Activated naive CD4-positive, alpha-beta T cell treated with anti-CD3 and anti-CD28 coated beads, Interleukin-2, amount 10 ng/mL, durations not matched to agents 7 days and 5 days (primary cell): ENCODE measurements around the gene NHLRC2.
"Not testable (repeated sequence)": the region's sequence is repeated elsewhere in the genome, so short reads cannot be mapped to it uniquely, and the experiment has no call there.

Experiments used
- CTCF ChIA-PET: fragments of 350-600 bp; sonication (Branson Sonifier 250); formaldehyde crosslinking; loops from one replicate; lab custom pipeline; 2021; ENCODE audit warnings: antibody characterized with exemption; lab: Charles Lee
- DNase-seq: peaks from one replicate; pipeline ENCODE4 v3.0.0-alpha.2; 2020
- H3K27ac Mint-ChIP-seq: one replicate; pipeline ENCODE4 v1.8.0; 2021; ENCODE audit warnings: mild to moderate bottlenecking, moderate library complexity, mixed read lengths
- H3K27me3 Mint-ChIP-seq: one replicate; pipeline ENCODE4 v1.8.0; 2021; ENCODE audit warnings: mild to moderate bottlenecking, mixed read lengths
- H3K36me3 Mint-ChIP-seq: one replicate; pipeline ENCODE4 v1.8.0; 2021; ENCODE audit warnings: mixed read lengths
- H3K4me1 Mint-ChIP-seq: one replicate; pipeline ENCODE4 v1.8.0; 2021; ENCODE audit warnings: mixed read lengths
- H3K4me3 Mint-ChIP-seq: one replicate; pipeline ENCODE4 v1.8.0; 2021; ENCODE audit warnings: mild to moderate bottlenecking, moderate library complexity, mixed read lengths
- H3K9me3 Mint-ChIP-seq: one replicate; pipeline ENCODE4 v1.8.0; 2021; ENCODE audit warnings: mixed read lengths

Gene NHLRC2, protein sequence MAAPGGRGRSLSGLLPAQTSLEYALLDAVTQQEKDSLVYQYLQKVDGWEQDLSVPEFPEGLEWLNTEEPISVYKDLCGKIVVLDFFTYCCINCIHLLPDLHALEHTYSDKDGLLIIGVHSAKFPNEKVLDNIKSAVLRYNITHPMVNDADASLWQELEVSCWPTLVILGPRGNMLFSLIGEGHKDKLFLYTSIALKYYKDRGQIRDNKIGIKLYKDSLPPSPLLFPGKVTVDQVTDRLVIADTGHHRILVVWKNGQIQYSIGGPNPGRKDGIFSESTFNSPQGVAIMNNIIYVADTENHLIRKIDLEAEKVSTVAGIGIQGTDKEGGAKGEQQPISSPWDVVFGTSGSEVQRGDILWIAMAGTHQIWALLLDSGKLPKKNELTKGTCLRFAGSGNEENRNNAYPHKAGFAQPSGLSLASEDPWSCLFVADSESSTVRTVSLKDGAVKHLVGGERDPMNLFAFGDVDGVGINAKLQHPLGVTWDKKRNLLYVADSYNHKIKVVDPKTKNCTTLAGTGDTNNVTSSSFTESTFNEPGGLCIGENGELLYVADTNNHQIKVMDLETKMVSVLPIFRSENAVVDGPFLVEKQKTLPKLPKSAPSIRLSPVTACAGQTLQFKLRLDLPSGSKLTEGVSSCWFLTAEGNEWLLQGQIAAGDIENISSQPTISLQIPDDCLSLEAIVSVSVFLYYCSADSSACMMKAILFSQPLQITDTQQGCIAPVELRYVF

DNA sequence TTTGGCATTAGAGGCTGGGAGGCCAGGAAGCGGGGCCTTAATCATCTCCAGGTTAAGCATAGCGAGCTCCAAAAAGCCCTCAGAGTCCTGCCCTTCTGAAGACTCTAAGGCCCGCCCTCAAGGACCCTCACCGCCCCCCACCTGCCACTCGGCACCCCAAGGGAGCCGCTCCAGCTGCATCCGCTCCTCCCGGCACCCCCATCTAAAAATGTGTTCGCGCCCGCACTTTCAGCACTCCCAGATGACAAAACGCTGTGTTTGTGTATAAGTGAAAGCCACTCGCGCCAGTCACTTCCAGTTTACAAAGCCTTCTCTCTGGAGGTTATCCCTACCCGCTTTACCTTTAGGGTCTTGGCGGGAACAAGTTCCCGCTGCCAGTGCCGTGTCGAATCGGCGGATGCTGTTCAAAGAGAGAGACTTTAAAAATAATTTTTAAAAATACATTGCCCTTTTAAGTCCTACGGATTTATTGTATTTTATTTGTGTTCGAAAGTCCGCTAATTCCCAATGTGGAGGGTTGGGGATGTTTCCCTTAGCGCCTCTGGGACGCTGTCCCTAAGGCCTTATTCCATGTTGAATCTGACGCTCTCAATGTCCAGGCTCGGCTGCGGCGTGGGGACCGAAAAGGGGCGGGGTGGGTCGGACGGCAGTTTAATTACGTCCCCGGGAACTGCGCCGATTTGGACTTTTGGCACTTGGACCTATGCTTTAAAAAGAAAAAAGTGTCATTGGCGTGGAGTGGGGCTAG, at the start of gene NHLRC2, which contains the start of gene DCLRE1A:
Gene NHLRC2 (plus strand): TSS at position 649 of the 748 bp plus-strand sequence. CDS start 212 bp downstream, outside the sequence.
Gene DCLRE1A (minus strand): TSS at position 70 of the 748 bp plus-strand sequence. CDS start 900 bp downstream, outside the sequence.
- Mint-ChIP-seq H3K36me3 (peaks cover 30% of the 10 kb centered on the region), H3K27ac (peak within 1 kb of the TSS; percentile 95), H3K27me3 (no peaks in the 10 kb centered on the region), H3K9me3 (no peaks in the 10 kb centered on the region), H3K4me3 (peak within 1 kb of the TSS; percentile 98), H3K4me1 (peaks cover 67% of the 10 kb centered on the region)
- CTCF ChIA-PET = no interaction called here
- DNase-seq = peak; percentile 72

DNA sequence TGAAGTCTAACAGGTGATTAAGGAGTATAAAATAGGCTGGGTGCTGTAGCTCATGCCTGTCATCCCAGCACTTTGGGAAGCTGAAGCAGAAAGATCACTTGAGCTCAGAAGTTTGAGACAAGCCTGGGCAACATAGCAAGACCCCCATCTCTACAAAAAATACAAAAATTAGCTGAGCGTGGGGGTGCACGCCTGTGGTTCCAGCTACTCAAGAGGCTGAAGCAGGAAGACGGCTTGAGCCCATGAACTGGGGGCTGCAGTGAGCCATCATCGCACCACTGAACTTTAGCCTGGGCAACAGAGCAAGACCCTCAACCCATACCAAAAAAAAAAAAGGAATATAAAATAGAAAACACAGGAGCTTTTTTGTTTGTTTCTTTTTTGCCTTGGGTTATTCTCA, 48.0 kb upstream of the NHLRC2 start:
- peaks cover 38% of the 10 kb centered on the region for H3K27me3 Mint-ChIP-seq
- DNase-seq = no peak

GRCh38 chr10:113808168-113808567, 46.3 kb upstream of the NHLRC2 start:
- Mint-ChIP-seq H3K4me1 (no peaks in the 10 kb centered on the region), H3K4me3 (no peak overlapping the region), H3K27me3 (peaks cover 40% of the 10 kb centered on the region), H3K27ac (no peak overlapping the region), H3K36me3 (no peaks in the 10 kb centered on the region), H3K9me3 (no peaks in the 10 kb centered on the region)
- CTCF ChIA-PET = no interaction called here
- DNase-seq = no peak

More for the DNA sequence above, 48.0 kb upstream of the NHLRC2 start:
- H3K27ac Mint-ChIP-seq = no peak overlapping the region
- CTCF ChIA-PET = interaction anchor here (1.0 kb wide), 1 partner anchor 297 kb away, joined by 5 read pairs; no protein-coding TSS in a partner anchor
- H3K4me1 Mint-ChIP-seq = no peaks in the 10 kb centered on the region
- no peaks in the 10 kb centered on the region for H3K36me3 Mint-ChIP-seq
- no peak overlapping the region for H3K4me3 Mint-ChIP-seq
- H3K9me3 Mint-ChIP-seq = no peaks in the 10 kb centered on the region

DNA sequence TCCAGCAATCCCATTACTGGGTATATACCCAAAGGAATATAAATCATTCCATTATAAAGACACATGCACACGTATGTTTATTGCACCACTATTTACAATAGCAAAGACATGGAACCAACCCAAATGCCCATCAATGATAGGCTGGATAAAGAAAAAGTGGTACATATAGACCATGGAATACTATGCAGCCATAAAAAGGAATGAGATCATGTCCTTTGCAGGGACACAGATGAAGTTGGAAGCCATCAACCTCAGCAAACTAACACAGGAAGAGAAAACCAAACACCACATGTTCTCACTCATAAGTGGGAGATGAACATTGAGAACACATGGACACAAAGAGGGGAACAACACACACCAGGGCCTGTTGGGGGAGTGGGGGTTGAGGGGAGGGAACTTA, 39.8 kb upstream of the NHLRC2 start:
- H3K4me1 Mint-ChIP-seq, H3K9me3 Mint-ChIP-seq, H3K36me3 Mint-ChIP-seq, H3K4me3 Mint-ChIP-seq, DNase-seq, CTCF ChIA-PET, H3K27ac Mint-ChIP-seq: not testable (repeated sequence)
- peaks cover 15% of the 10 kb centered on the region for H3K27me3 Mint-ChIP-seq

DNA sequence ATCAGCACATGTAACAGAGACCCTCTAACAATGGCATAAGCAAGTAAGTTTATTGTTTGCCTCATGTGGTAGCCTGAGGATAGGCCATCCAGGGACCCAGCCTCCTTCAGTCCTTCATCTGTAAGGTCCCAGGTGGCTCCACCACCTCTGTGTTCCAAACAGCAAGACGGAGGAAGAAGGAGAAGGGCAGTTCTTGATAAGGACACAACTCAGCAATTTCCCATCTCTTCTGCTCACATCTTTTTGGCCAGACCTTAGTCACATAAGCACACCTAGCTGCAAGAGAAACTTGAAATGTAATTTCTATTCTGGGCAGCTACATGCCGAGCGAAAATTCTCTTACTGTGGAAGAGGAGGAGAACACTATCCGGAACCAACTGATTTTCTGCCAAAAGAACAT, 34.5 kb upstream of the NHLRC2 start:
- no peaks in the 10 kb centered on the region for H3K9me3 Mint-ChIP-seq
- no peak for DNase-seq
- H3K27me3 Mint-ChIP-seq = peaks cover 7% of the 10 kb centered on the region
- H3K27ac Mint-ChIP-seq = no peak overlapping the region
- H3K4me3 Mint-ChIP-seq = no peak overlapping the region
- H3K36me3 Mint-ChIP-seq = no peaks in the 10 kb centered on the region
- CTCF ChIA-PET = no interaction called here
- no peaks in the 10 kb centered on the region for H3K4me1 Mint-ChIP-seq

- CTCF ChIA-PET = no interaction called here
- Mint-ChIP-seq H3K36me3 (no peaks in the 10 kb centered on the region), H3K27ac (no peak overlapping the region)
Measured at GRCh38 chr10:113820507-113820906, 34.0 kb upstream of the NHLRC2 start.

GRCh38 chr10:113821306-113821705, 33.2 kb upstream of the NHLRC2 start:
- H3K27ac Mint-ChIP-seq, H3K9me3 Mint-ChIP-seq, H3K4me1 Mint-ChIP-seq, DNase-seq, H3K36me3 Mint-ChIP-seq, CTCF ChIA-PET, H3K4me3 Mint-ChIP-seq, H3K27me3 Mint-ChIP-seq: not testable (repeated sequence)

More at GRCh38 chr10:113820507-113820906, 34.0 kb upstream of the NHLRC2 start:
- H3K27me3 Mint-ChIP-seq = peaks cover 7% of the 10 kb centered on the region
- no peaks in the 10 kb centered on the region for H3K4me1 Mint-ChIP-seq
- DNase-seq = no peak
- no peaks in the 10 kb centered on the region for H3K9me3 Mint-ChIP-seq
- H3K4me3 Mint-ChIP-seq = no peak overlapping the region

DNA sequence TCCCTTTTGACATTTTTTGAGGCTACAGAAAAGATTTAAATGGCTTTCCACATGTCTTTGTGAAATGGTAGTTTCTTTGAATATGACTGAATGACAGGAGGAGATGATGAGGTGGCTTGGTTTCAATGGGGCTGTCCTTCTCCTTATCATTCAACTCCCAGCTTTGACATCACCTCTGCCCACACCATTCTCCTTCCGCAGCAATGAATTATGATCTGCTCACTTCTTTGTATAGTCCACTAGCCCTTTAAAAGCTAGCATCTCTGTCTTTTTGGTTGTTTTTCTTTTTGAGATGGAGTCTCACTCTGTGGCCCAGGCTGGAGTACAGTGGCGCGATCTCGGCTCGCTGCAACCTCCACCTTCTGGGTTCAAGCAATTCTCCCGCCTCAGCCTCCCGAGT, 32.3 kb upstream of the NHLRC2 start:
- CTCF ChIA-PET = interaction anchor here (0.9 kb wide), 1 partner anchor 23 kb away, joined by 3 read pairs; no protein-coding TSS in a partner anchor
- H3K9me3 Mint-ChIP-seq = no peaks in the 10 kb centered on the region
- no peak for DNase-seq
- H3K4me1 Mint-ChIP-seq = no peaks in the 10 kb centered on the region
- no peaks in the 10 kb centered on the region for H3K36me3 Mint-ChIP-seq
- H3K4me3 Mint-ChIP-seq = no peak overlapping the region
- peaks cover 7% of the 10 kb centered on the region for H3K27me3 Mint-ChIP-seq
- no peak overlapping the region for H3K27ac Mint-ChIP-seq

- H3K4me3 Mint-ChIP-seq = no peak overlapping the region
- H3K4me1 Mint-ChIP-seq = no peaks in the 10 kb centered on the region
- H3K27ac Mint-ChIP-seq = no peak overlapping the region
- no peaks in the 10 kb centered on the region for H3K36me3 Mint-ChIP-seq
- CTCF ChIA-PET = interaction anchor here (0.7 kb wide), 1 partner anchor 131 kb away, joined by 3 read pairs; no protein-coding TSS in a partner anchor
- DNase-seq = no peak
- peaks cover 4% of the 10 kb centered on the region for H3K27me3 Mint-ChIP-seq
- H3K9me3 Mint-ChIP-seq = no peaks in the 10 kb centered on the region
Measured at GRCh38 chr10:113823389-113823788, 31.1 kb upstream of the NHLRC2 start.

DNA sequence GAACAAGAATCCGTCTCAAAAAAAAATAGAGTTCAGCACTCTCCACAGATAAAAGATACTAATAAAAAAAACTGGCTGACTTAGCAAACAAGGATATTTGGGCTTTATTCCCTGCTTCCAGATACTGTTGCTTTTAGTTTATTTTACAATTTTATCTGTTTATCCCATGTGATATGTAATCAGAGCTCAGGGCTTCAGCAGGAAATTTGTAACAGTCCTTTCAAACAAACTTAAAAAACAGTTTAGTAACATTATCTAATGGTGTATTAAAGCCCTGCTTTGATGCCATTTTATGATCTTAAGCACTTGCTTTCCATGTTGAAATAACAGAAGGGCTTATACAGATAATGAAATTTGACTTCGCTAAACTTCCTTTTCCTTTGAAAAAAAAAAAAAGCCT, 28.7 kb upstream of the NHLRC2 start:
- CTCF ChIA-PET = interaction anchor here (0.7 to 0.9 kb wide), 2 partner anchors 10 to 22 kb away, joined by 3 read pairs; no protein-coding TSS in a partner anchor
- Mint-ChIP-seq H3K27ac (no peak overlapping the region), H3K27me3 (peaks cover 4% of the 10 kb centered on the region), H3K9me3 (no peaks in the 10 kb centered on the region), H3K4me1 (no peaks in the 10 kb centered on the region), H3K4me3 (no peak overlapping the region), H3K36me3 (no peaks in the 10 kb centered on the region)
- no peak for DNase-seq

DNA sequence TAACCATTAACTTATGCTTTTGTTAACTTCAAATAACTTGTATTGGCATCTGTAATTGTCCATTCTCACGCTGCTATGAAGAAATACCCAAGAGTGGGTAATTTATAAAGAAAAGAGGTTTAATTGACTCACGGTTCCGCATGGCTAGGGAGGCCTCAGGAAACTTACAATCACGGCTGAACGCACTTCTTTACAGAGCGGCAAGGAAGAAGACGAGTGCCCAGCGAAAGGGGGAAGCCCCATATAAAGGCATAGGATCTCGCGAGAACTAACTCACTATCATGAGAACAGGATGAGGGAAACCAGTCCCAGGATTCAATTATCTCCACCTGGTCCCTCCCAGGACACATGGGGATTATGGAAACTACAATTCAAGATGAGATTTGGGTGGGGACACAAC, 25.9 kb upstream of the NHLRC2 start:
- H3K27me3 Mint-ChIP-seq, H3K4me3 Mint-ChIP-seq, H3K9me3 Mint-ChIP-seq, H3K27ac Mint-ChIP-seq, H3K36me3 Mint-ChIP-seq, DNase-seq, H3K4me1 Mint-ChIP-seq, CTCF ChIA-PET: not testable (repeated sequence)

- CTCF ChIA-PET = no interaction called here
Measured at GRCh38 chr10:113842171-113842570, 12.3 kb upstream of the NHLRC2 start.

GRCh38 chr10:113843972-113844485, 10.4 kb upstream of the NHLRC2 start:
- CTCF ChIA-PET = no interaction called here
- DNase-seq = no peak
- Mint-ChIP-seq H3K36me3 (peaks cover 42% of the 10 kb centered on the region), H3K27me3 (no peaks in the 10 kb centered on the region), H3K4me3 (no peak overlapping the region), H3K4me1 (peaks cover 18% of the 10 kb centered on the region), H3K27ac (no peak overlapping the region), H3K9me3 (no peaks in the 10 kb centered on the region)

More at GRCh38 chr10:113842171-113842570, 12.3 kb upstream of the NHLRC2 start:
- no peak overlapping the region for H3K27ac Mint-ChIP-seq
- H3K27me3 Mint-ChIP-seq = no peaks in the 10 kb centered on the region
- H3K36me3 Mint-ChIP-seq = peaks cover 35% of the 10 kb centered on the region
- H3K9me3 Mint-ChIP-seq = no peaks in the 10 kb centered on the region
- DNase-seq = no peak
- peaks cover 6% of the 10 kb centered on the region for H3K4me1 Mint-ChIP-seq
- no peak overlapping the region for H3K4me3 Mint-ChIP-seq

- H3K27me3 Mint-ChIP-seq = no peaks in the 10 kb centered on the region
- peaks cover 42% of the 10 kb centered on the region for H3K36me3 Mint-ChIP-seq
- no peak overlapping the region for H3K27ac Mint-ChIP-seq
- no peak for DNase-seq
- H3K4me1 Mint-ChIP-seq = peaks cover 32% of the 10 kb centered on the region
- CTCF ChIA-PET = no interaction called here
- no peaks in the 10 kb centered on the region for H3K9me3 Mint-ChIP-seq
- H3K4me3 Mint-ChIP-seq = no peak overlapping the region
Measured at GRCh38 chr10:113846036-113846435, 8.4 kb upstream of the NHLRC2 start.
